Neuron (in vitro differentiated cells): ENCODE measurements around the gene PCNX3.

ENCODE experiments used
- H2AFZ ChIP-seq: one replicate; pipeline ENCODE4 v1.6.1; 2013; ENCODE audit warnings: low read depth, mild to moderate bottlenecking, inconsistent platforms, low read length, moderate library complexity
- H3K27me3 ChIP-seq: one replicate; pipeline ENCODE4 v1.6.1; 2013; ENCODE audit warnings: low read length; ENCODE audit not compliant: insufficient read depth
- H3K36me3 ChIP-seq: one replicate; pipeline ENCODE4 v1.6.1; 2013; ENCODE audit warnings: low read length; ENCODE audit not compliant: insufficient read depth
- H3K4me1 ChIP-seq: one replicate; pipeline ENCODE4 v1.6.1; 2013; ENCODE audit warnings: low read length; ENCODE audit not compliant: insufficient read depth
- H3K4me3 ChIP-seq: 2 replicates; pipeline ENCODE4 v1.5.1; 2013; ENCODE audit warnings: mild to moderate bottlenecking, low read length, moderate library complexity
- H3K9me3 ChIP-seq: one replicate; pipeline ENCODE4 v1.6.1; 2013; ENCODE audit warnings: low read length

Gene PCNX3

DNA sequence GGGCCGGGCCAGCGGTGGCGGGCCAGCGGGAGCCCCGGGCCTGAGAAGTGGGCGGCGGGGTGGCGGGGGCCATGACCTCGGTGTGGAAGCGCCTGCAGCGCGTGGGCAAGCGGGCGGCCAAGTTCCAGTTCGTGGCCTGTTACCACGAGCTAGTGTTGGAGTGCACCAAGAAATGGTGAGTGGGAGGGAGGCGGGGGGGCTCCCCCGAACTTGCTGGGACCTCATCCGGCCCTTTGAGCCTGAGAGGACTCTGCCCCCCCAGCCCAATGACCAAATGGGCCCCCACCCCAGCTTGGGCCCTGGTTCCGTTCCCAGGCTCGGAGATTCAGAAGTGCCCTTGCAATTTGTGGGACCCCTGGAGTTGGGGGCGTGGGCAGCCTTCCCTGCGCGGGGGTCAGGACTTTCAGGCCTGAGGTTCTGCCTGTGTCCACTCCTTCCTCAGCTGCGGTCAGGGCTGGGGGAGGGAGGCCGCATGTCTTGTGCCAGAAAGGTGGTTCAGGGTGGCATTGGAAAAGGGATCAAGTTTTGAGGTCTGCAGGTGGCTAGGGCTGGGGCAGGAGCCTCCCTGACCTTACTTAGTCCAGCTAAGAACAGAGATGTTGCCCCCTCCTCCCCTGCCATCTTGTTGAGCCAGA lies 39.2 kb upstream of the PCNX3 start:
- no peaks in the 10 kb centered on the region for H3K9me3 ChIP-seq
- H3K27me3 ChIP-seq, result no peaks in the 10 kb centered on the region
- no peak overlapping the region for H2AFZ ChIP-seq
- H3K4me3 ChIP-seq, result no peak overlapping the region
- H3K4me1 ChIP-seq, result peaks cover 43% of the 10 kb centered on the region
- peaks cover 12% of the 10 kb centered on the region for H3K36me3 ChIP-seq

DNA sequence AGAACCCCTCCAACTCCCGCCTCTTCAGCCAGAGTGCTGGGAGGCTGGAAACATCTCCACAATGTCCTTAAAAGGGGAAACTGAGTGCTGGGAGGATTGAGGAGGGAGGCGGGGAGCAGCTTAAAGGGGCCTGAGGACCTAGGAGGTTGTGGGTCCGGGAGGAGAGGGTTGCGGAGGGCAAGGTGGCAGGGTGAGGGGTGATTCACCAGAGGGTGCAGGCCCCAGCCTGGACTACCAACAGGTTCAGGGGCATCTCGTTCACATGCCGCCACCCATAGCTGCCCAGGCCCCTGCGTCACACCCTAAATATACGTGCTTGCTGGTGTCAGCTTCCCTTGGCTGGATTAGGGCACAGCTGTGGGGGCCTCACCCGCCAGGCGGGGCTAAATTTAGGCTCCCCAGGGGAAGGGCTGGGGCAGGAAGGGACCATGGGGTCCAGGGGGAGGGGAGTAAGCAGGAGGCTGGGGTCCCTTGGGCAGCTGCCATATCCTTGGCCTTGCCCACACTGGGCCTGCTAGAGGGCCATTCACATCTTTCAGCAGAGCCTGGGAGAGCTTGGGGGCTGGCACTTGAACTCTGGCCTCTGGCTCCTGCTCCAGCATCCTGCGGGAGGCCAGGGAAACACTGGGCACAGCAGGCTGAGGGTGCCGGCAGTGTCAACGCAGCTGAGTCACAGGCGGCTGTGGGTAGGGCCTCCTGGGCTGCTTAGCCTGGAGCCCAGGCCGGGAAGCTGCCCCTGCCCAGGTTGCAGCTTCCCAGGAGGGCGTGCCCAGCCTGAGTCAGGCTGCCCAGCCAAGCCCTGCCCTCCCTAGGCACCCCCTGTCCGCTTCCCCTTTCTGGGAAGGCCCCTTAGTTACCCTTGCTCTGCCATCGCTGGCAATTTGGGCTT lies 38.5 kb upstream of the PCNX3 start:
- H2AFZ ChIP-seq, result no peak overlapping the region
- no peaks in the 10 kb centered on the region for H3K9me3 ChIP-seq
- no peak overlapping the region for H3K4me3 ChIP-seq
- H3K4me1 ChIP-seq, result peaks cover 35% of the 10 kb centered on the region
- H3K27me3 ChIP-seq, result no peaks in the 10 kb centered on the region
- H3K36me3 ChIP-seq, result peaks cover 12% of the 10 kb centered on the region

DNA sequence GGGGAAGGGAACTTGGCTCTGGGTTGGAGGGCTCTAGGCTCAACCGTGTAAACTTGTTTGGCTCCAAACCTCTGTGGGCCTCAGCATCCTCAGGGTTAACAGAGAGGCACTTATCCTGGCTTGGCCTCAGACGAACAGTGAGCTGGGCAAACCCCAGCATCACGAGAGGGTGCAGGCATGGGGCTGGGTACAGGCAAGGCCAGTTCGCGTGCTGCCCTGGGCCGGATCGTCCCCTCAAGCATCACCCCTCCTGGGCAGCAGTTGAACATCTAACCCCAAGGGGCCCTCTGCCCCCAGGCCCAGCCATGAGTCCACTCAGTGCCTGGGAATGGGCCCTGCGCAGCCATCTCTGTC lies 37.8 kb upstream of the PCNX3 start:
- H3K27me3 ChIP-seq, result no peaks in the 10 kb centered on the region
- H2AFZ ChIP-seq, result no peak overlapping the region
- no peaks in the 10 kb centered on the region for H3K9me3 ChIP-seq
- peaks cover 12% of the 10 kb centered on the region for H3K36me3 ChIP-seq
- peaks cover 35% of the 10 kb centered on the region for H3K4me1 ChIP-seq
- H3K4me3 ChIP-seq, result no peak overlapping the region

DNA sequence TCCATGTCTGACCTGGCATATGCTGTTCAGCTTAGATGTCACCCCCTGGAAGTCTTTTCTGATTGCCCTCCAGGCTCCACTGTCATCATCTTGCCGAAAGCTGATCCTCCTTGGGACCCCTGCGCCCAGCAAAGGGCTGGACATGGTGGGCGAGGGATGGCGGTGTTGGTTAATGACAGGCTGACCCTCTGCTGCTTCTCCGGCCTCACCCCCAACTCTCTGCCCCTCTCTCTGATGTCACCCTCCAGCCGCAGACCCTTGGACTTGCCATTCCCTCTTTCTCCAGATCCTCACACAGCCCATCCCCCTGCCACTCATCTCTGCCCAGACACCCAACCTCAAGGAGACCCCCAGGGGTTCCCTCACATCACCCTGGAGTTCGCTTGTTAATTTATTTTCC lies 37.4 kb upstream of the PCNX3 start:
- Histone ChIP-seq H2AFZ (no peak overlapping the region), H3K4me1 (peaks cover 31% of the 10 kb centered on the region), H3K9me3 (no peaks in the 10 kb centered on the region), H3K27me3 (no peaks in the 10 kb centered on the region), H3K4me3 (no peak overlapping the region), H3K36me3 (peaks cover 12% of the 10 kb centered on the region)

DNA sequence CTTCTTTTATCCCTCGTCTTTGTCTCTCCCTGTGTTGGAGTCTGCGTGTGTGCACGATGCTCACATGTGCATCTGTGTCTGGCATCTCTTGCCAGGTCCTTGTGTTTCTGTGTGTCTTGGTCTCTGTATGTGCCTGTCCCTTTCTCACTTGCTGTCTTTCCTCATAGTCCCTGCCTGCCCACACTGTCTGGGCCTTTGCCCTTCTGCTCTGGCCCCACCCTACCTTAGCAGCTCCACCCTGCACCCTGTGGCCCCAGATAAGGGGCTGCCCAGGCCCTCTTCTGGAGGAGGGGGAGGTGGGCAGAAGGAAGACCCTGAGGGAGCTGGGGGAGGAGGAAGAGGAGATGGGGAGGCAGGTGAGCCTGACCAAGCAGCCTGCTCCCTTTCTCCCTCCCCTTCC lies 36.9 kb upstream of the PCNX3 start:
- Histone ChIP-seq H3K36me3 (peaks cover 9% of the 10 kb centered on the region), H3K9me3 (no peaks in the 10 kb centered on the region), H2AFZ (no peak overlapping the region), H3K27me3 (no peaks in the 10 kb centered on the region), H3K4me3 (no peak overlapping the region), H3K4me1 (peaks cover 26% of the 10 kb centered on the region)

DNA sequence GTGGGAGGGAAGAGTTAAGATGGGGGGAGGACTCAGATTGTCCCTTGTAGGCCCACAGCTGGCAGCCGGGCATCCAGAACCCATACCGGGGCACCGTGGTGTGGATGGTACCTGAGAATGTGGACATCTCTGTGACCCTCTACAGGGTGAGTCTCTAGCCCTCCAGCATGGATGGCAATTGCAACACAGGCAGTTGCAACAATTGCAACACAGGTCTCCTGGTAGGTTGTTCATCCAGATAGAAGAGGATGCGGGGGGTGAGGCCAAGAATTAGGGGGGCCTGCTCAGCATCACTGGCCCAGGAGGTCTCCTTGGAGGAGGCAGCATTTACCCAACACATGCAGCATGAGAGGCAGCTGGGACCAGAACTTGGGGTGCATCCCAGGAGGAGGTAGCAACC lies 36.3 kb upstream of the PCNX3 start:
- Histone ChIP-seq H3K4me1 (peaks cover 23% of the 10 kb centered on the region), H3K27me3 (no peaks in the 10 kb centered on the region), H2AFZ (no peak overlapping the region), H3K4me3 (no peak overlapping the region), H3K36me3 (peaks cover 7% of the 10 kb centered on the region), H3K9me3 (no peaks in the 10 kb centered on the region)

DNA sequence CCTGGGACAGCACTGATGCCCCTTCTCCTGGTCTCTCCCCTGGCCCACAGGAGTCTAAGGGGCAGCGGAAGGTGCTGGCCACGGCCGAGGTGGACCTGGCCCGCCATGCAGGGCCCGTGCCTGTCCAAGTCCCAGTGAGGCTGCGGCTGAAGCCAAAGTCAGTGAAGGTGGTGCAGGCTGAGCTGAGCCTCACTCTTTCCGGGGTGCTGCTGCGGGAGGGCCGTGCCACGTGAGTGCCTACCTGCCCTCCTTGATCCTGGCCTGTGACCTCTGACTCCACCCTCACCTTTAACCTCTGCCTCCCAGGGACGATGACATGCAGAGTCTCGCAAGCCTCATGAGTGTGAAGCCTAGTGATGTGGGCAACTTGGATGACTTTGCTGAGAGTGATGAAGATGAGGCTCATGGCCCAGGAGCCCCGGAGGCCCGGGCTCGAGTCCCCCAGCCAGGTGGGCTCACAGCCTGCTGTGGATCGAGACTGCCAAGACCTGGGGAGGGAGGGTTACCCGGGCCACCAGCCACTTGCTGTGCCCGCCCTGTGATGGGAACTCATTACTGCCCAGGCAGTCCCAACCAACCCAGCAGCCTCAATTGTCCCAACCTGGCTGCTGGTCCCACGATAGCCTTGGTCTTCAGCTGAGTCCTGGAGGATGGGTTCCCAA lies 35.4 kb upstream of the PCNX3 start:
- no peak overlapping the region for H2AFZ ChIP-seq
- H3K4me1 ChIP-seq, result peaks cover 22% of the 10 kb centered on the region
- no peak overlapping the region for H3K4me3 ChIP-seq
- no peaks in the 10 kb centered on the region for H3K9me3 ChIP-seq
- H3K36me3 ChIP-seq, result peaks cover 2% of the 10 kb centered on the region
- H3K27me3 ChIP-seq, result no peaks in the 10 kb centered on the region

DNA sequence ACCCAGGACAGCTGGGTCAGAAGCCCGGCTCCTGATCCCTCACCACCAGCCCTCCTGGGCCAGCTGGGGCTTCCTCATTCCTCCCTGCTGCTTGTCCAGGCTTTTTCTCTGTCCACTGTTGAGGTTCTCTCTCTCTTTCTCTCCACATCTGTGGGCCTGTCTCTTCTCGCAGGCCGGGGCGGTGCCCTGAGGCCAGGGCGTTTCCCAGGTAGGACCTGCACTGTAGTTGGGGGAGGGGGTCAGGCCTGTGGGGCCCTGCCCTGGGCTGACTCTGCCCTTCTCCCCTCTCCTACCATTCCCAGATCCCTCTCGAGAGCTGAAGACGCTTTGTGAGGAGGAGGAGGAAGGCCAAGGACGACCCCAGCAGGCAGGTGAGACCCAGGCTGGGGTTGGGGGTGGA lies 34.8 kb upstream of the PCNX3 start:
- no peaks in the 10 kb centered on the region for H3K27me3 ChIP-seq

DNA sequence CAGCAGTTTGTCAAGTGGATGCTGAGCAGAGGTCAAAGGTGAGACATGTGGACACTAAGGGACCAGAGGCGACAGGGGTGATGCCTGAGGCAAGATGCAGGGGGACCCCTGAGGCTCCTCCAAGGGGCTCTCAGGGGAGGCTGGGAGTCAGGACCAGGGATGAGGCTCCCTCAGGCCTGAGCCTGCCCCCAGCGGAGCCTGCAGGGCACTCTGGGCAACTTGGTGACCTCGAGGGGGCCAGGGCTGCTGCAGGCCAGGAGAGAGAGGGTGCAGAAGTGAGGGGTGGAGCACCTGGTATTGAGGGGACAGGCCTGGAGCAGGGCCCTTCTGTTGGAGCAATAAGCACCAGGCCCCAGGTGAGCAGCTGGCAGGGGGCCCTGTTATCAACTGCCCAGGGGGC lies 33.6 kb upstream of the PCNX3 start:
- Histone ChIP-seq H3K27me3 (no peaks in the 10 kb centered on the region), H3K36me3 (no peaks in the 10 kb centered on the region), H3K4me3 (no peak overlapping the region), H2AFZ (no peak overlapping the region), H3K9me3 (no peaks in the 10 kb centered on the region), H3K4me1 (peaks cover 28% of the 10 kb centered on the region)

More for the DNA sequence above, 34.8 kb upstream of the PCNX3 start:
- H3K9me3 ChIP-seq, result no peaks in the 10 kb centered on the region
- H3K36me3 ChIP-seq, result no peaks in the 10 kb centered on the region
- peaks cover 22% of the 10 kb centered on the region for H3K4me1 ChIP-seq
- no peak overlapping the region for H3K4me3 ChIP-seq
- H2AFZ ChIP-seq, result no peak overlapping the region

DNA sequence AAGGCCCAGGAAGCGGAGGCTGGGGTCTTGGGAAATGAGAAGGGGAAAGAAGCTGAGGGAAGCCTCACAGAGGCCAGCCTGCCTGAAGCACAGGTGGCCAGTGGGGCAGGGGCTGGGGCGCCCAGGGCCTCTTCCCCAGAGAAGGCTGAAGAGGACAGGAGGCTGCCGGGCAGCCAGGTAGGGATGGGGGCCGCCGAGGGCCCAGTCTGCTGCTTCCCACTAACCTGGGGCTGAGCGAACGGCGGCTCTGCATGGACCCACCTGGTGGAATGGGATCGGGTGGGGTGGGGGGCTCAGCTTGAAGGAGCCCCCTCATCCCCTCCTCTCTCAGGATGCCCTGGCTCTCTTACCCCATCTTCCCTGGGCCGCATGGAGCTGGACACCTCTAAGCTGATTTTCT lies 32.0 kb upstream of the PCNX3 start:
- H3K27me3 ChIP-seq, result no peaks in the 10 kb centered on the region
- H3K4me3 ChIP-seq, result no peak overlapping the region
- H3K36me3 ChIP-seq, result no peaks in the 10 kb centered on the region
- H3K9me3 ChIP-seq, result no peaks in the 10 kb centered on the region
- no peak overlapping the region for H2AFZ ChIP-seq
- H3K4me1 ChIP-seq, result peaks cover 30% of the 10 kb centered on the region

DNA sequence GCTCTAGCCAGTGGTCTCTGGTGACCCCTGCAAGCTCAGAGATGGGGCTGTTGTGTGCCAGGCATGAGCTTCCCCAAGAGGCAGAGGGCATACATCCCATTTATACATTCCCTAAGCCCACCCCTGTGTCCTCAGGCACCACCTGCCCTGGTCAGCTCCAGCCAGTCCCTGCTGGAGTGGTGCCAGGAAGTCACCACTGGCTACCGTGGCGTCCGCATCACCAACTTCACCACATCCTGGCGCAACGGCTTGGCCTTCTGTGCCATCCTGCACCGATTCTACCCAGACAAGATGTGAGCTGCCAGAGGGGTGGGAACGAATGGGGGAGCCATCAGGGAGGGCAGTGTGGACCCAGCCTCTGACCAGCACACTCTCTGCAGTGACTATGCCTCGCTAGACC lies 31.5 kb upstream of the PCNX3 start:
- no peak overlapping the region for H3K4me3 ChIP-seq
- H3K9me3 ChIP-seq, result no peaks in the 10 kb centered on the region
- peaks cover 30% of the 10 kb centered on the region for H3K4me1 ChIP-seq
- no peaks in the 10 kb centered on the region for H3K36me3 ChIP-seq
- no peak overlapping the region for H2AFZ ChIP-seq
- H3K27me3 ChIP-seq, result no peaks in the 10 kb centered on the region

DNA sequence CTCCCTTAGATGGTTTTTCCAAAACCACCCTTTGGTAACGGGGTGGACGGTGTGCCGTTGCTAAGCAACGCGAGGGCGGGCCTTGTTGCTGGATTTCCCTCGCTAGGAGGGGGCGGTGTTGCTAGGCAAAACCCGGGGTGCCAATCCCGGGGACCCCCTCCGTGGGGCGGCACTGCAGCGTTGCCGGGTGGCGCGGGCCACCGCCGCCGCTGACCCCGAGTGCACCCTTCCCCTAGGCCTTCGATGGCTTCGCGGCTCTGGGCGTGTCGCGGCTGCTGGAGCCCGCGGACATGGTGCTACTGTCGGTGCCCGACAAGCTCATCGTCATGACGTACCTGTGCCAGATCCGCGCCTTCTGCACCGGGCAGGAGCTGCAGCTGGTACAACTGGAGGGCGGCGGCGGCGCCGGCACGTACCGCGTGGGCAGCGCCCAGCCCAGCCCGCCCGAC lies 30.8 kb upstream of the PCNX3 start:
- Histone ChIP-seq H3K9me3 (no peaks in the 10 kb centered on the region), H3K4me1 (peaks cover 36% of the 10 kb centered on the region), H3K36me3 (no peaks in the 10 kb centered on the region), H3K4me3 (no peak overlapping the region), H2AFZ (no peak overlapping the region), H3K27me3 (no peaks in the 10 kb centered on the region)
